ENCODE results near the gene CELF3. TPM values are rescaled to one million over a fixed set of nuclear protein-coding genes. Genes with fewer than 3 reads are reported as not detected.
"Not testable (repeated sequence)": the region's sequence is repeated elsewhere in the genome, so short reads cannot be mapped to it uniquely, and the experiment has no call there.

Gene CELF3
- total RNA-seq, 1 experiment from 2014 or later, result not detected

- H3K27me3 Mint-ChIP-seq (ENCODE audit: insufficient read depth, unreplicated experiment), result peaks cover 30% of the 10 kb centered on the region
- no peak overlapping the region for H3K4me3 Mint-ChIP-seq (ENCODE audit: unreplicated experiment)
- peaks cover 9% of the 10 kb centered on the region for H3K9me3 Mint-ChIP-seq (ENCODE audit: unreplicated experiment)
- no peak for DNase-seq (ENCODE audit: unreplicated experiment)
- H3K4me1 Mint-ChIP-seq (ENCODE audit: insufficient read depth, unreplicated experiment), result peaks cover 6% of the 10 kb centered on the region
- no peak for TF ChIP-seq CTCF (IDR thresholded peaks at IDR 0.05; ENCODE audit: unreplicated experiment)
- no peak overlapping the region for H3K27ac Mint-ChIP-seq (ENCODE audit: low read depth, unreplicated experiment)
- intact Hi-C loops (cut with micrococcal nuclease), result loop anchor here (10.0 kb wide), 1 partner anchor 545 kb away; the partner anchor contains the start of genes PIP5K1A and VPS72
- H3K36me3 Mint-ChIP-seq (ENCODE audit: insufficient read depth, unreplicated experiment), result no peaks in the 10 kb centered on the region
- ChIA-PET CTCF (interaction anchor here (0.6 to 4.1 kb wide), 3 partner anchors 88 to 292 kb away, joined by 3 to 24 read pairs (median 5); no protein-coding TSS in a partner anchor), POLR2A (interaction anchor here (0.6 to 1.1 kb wide), 3 partner anchors 24 to 284 kb away, joined by 3 read pairs; partner anchors contain the start of gene MRPL9)
- BruUV-seq (replicated peaks), result no TSS peak
Observed at GRCh38 chr1:151739590-151740355, 23.2 kb upstream of the CELF3 start.

- no peak for TF ChIP-seq CTCF (IDR thresholded peaks at IDR 0.05; ENCODE audit: unreplicated experiment)
- no peak for DNase-seq (ENCODE audit: unreplicated experiment)
- H3K36me3 Mint-ChIP-seq (ENCODE audit: insufficient read depth, unreplicated experiment), result no peaks in the 10 kb centered on the region
- peaks cover 9% of the 10 kb centered on the region for H3K9me3 Mint-ChIP-seq (ENCODE audit: unreplicated experiment)
- no peak overlapping the region for H3K4me3 Mint-ChIP-seq (ENCODE audit: unreplicated experiment)
- intact Hi-C loops (cut with micrococcal nuclease), result loop anchor here (10.0 kb wide), 1 partner anchor 543 kb away; the partner anchor contains the start of genes PIP5K1A and VPS72
- POLR2A ChIA-PET, result no interaction called here
- CTCF ChIA-PET, result interaction anchor here (0.7 to 4.1 kb wide), 9 partner anchors 20 to 292 kb away, joined by 3 to 24 read pairs (median 4); no protein-coding TSS in a partner anchor
- peaks cover 14% of the 10 kb centered on the region for H3K27me3 Mint-ChIP-seq (ENCODE audit: insufficient read depth, unreplicated experiment)
- peaks cover 7% of the 10 kb centered on the region for H3K4me1 Mint-ChIP-seq (ENCODE audit: insufficient read depth, unreplicated experiment)
- no peak overlapping the region for H3K27ac Mint-ChIP-seq (ENCODE audit: low read depth, unreplicated experiment)
- BruUV-seq (replicated peaks), result no TSS peak
Observed at GRCh38 chr1:151737479-151737878, 20.9 kb upstream of the CELF3 start.

- no TSS peak for BruUV-seq (replicated peaks)
- intact Hi-C loops (cut with micrococcal nuclease), result loop anchor here (10.0 kb wide), 1 partner anchor 542 kb away; the partner anchor contains the start of genes PIP5K1A and VPS72
- no peak overlapping the region for H3K4me3 Mint-ChIP-seq (ENCODE audit: unreplicated experiment)
- peaks cover 9% of the 10 kb centered on the region for H3K9me3 Mint-ChIP-seq (ENCODE audit: unreplicated experiment)
- no peak for TF ChIP-seq CTCF (IDR thresholded peaks at IDR 0.05; ENCODE audit: unreplicated experiment)
- DNase-seq (ENCODE audit: unreplicated experiment), result no peak
- peaks cover 14% of the 10 kb centered on the region for H3K27me3 Mint-ChIP-seq (ENCODE audit: insufficient read depth, unreplicated experiment)
- CTCF ChIA-PET, result interaction anchor here (0.7 to 4.1 kb wide), 6 partner anchors 20 to 292 kb away, joined by 3 to 24 read pairs (median 4); no protein-coding TSS in a partner anchor
- POLR2A ChIA-PET, result no interaction called here
- H3K4me1 Mint-ChIP-seq (ENCODE audit: insufficient read depth, unreplicated experiment), result peaks cover 7% of the 10 kb centered on the region
- H3K27ac Mint-ChIP-seq (ENCODE audit: low read depth, unreplicated experiment), result no peak overlapping the region
- H3K36me3 Mint-ChIP-seq (ENCODE audit: insufficient read depth, unreplicated experiment), result no peaks in the 10 kb centered on the region
Observed at GRCh38 chr1:151737026-151737425, 20.4 kb upstream of the CELF3 start.

- H3K4me3 Mint-ChIP-seq (ENCODE audit: unreplicated experiment); H3K9me3 Mint-ChIP-seq (ENCODE audit: unreplicated experiment); H3K27ac Mint-ChIP-seq (ENCODE audit: low read depth, unreplicated experiment); H3K4me1 Mint-ChIP-seq (ENCODE audit: insufficient read depth, unreplicated experiment); H3K36me3 Mint-ChIP-seq (ENCODE audit: insufficient read depth, unreplicated experiment); DNase-seq (ENCODE audit: unreplicated experiment); BruUV-seq (replicated peaks): not testable (repeated sequence)
- peaks cover 27% of the 10 kb centered on the region for H3K27me3 Mint-ChIP-seq (ENCODE audit: insufficient read depth, unreplicated experiment)
- ChIA-PET POLR2A (interaction anchor here (0.6 to 2.2 kb wide), 2 partner anchors 13 to 140 kb away, joined by 3 to 6 read pairs; partner anchors contain the start of gene RIIAD1), CTCF (interaction anchor here (0.6 to 4.1 kb wide), 59 partner anchors 10 to 672 kb away, joined by 3 to 53 read pairs (median 6); partner anchors contain the start of genes C2CD4D, CELF3 and RIIAD1)
- intact Hi-C loops (cut with micrococcal nuclease), result loop anchor here (2.0 to 10.0 kb wide), 2 partner anchors 41 to 539 kb away; partner anchors contain the start of genes PIP5K1A and VPS72
Observed at GRCh38 chr1:151733995-151734394, 17.4 kb upstream of the CELF3 start.
